Activated T-helper 2 cell treated with anti-CD3 and anti-CD28 coated beads, Interferon-gamma antibody, Interleukin-2, Interleukin-4, amounts not matched to agents 10 μg/mL and 5 μg/mL and 100 μg/mL, durations not matched to agents 14 hours and 24 hours and 36 hours (primary cell): ENCODE measurements around the gene GPR3. TPM values are rescaled to one million over a fixed set of nuclear protein-coding genes. Genes with fewer than 3 reads are reported as not detected.

Source experiments
- DNase-seq: peaks from one replicate; pipeline ENCODE4 v3.0.0; 2021; ENCODE audit warnings: low spot score
- H3K27ac Mint-ChIP-seq: one replicate; pipeline ENCODE4 v1.8.0; 2021; ENCODE audit warnings: mixed read lengths
- H3K27me3 Mint-ChIP-seq: one replicate; pipeline ENCODE4 v1.8.0; 2021; ENCODE audit warnings: low read depth, mixed read lengths
- H3K36me3 Mint-ChIP-seq: one replicate; pipeline ENCODE4 v1.8.0; 2021; ENCODE audit warnings: low read depth, mixed read lengths
- H3K4me1 Mint-ChIP-seq: one replicate; pipeline ENCODE4 v1.8.0; 2021; ENCODE audit warnings: low read depth, mixed read lengths
- H3K4me3 Mint-ChIP-seq: one replicate; pipeline ENCODE4 v1.8.0; 2021; ENCODE audit warnings: low read depth, mild to moderate bottlenecking, moderate library complexity, mixed read lengths
- H3K9me3 Mint-ChIP-seq: one replicate; pipeline ENCODE4 v1.8.0; 2021; ENCODE audit warnings: mixed read lengths
- intact Hi-C: fragments of 100-400 bp; cut with micrococcal nuclease; formaldehyde crosslinking; loops from one replicate; pipeline ENCODE4 v1.15.1; 2023
- total RNA-seq: library from RNA; stranded (reverse); gene quantifications from 2 replicates; pipeline ENCODE4 v1.2.3, GENCODE V29; 2022

GPR3 gene
- total RNA-seq, 1 donor from 2014 or later, result 3.9 TPM

GRCh38 chr1:27363766-27364695, 28.4 kb upstream of the GPR3 start:
- Mint-ChIP-seq H3K4me3 (no peak overlapping the region), H3K27me3 (no peaks in the 10 kb centered on the region), H3K36me3 (peaks cover 2% of the 10 kb centered on the region), H3K4me1 (peaks cover 30% of the 10 kb centered on the region), H3K9me3 (no peaks in the 10 kb centered on the region), H3K27ac (peak overlapping the region; percentile 39)
- intact Hi-C loops, result loop anchor here (2.0 kb wide), 1 partner anchor 21 kb away; the partner anchor contains the start of gene SYTL1
- DNase-seq, result no peak

GRCh38 chr1:27364696-27365371, 27.6 kb upstream of the GPR3 start:
- no peak for DNase-seq
- Mint-ChIP-seq H3K36me3 (peaks cover 2% of the 10 kb centered on the region), H3K4me3 (peak overlapping the region; percentile 81), H3K9me3 (no peaks in the 10 kb centered on the region), H3K4me1 (peaks cover 31% of the 10 kb centered on the region), H3K27me3 (no peaks in the 10 kb centered on the region), H3K27ac (no peak overlapping the region)
- intact Hi-C loops, result loop anchor here (1.0 to 2.0 kb wide), 3 partner anchors 8 to 27 kb away; partner anchors contain the start of genes GPR3 and SYTL1

GRCh38 chr1:27365372-27366112, 26.9 kb upstream of the GPR3 start:
- intact Hi-C loops, result loop anchor here (1.0 to 2.0 kb wide), 3 partner anchors 8 to 27 kb away; partner anchors contain the start of genes GPR3 and SYTL1
- Mint-ChIP-seq H3K4me3 (peak overlapping the region; percentile 81), H3K27me3 (no peaks in the 10 kb centered on the region), H3K9me3 (no peaks in the 10 kb centered on the region), H3K4me1 (peaks cover 28% of the 10 kb centered on the region), H3K36me3 (no peaks in the 10 kb centered on the region), H3K27ac (peak overlapping the region; percentile 83)
- DNase-seq, result peak; percentile 68

GRCh38 chr1:27366113-27366410, 26.4 kb upstream of the GPR3 start:
- peak; percentile 74 for DNase-seq
- H3K27me3 Mint-ChIP-seq, result no peaks in the 10 kb centered on the region
- peak overlapping the region; percentile 81 for H3K4me3 Mint-ChIP-seq
- no peaks in the 10 kb centered on the region for H3K36me3 Mint-ChIP-seq
- H3K4me1 Mint-ChIP-seq, result peaks cover 28% of the 10 kb centered on the region
- H3K27ac Mint-ChIP-seq, result peak overlapping the region; percentile 83
- no peaks in the 10 kb centered on the region for H3K9me3 Mint-ChIP-seq
- intact Hi-C loops, result no loop called here

GRCh38 chr1:27366411-27367159, 25.8 kb upstream of the GPR3 start, which contains the start of gene MAP3K6:
Gene MAP3K6 (minus strand): TSS chr1:27366961. CDS start chr1:27366597, 364 bp downstream.
- Mint-ChIP-seq H3K4me3 (peak within 1 kb of the TSS; percentile 81), H3K4me1 (peaks cover 28% of the 10 kb centered on the region), H3K27me3 (no peaks in the 10 kb centered on the region), H3K36me3 (no peaks in the 10 kb centered on the region), H3K27ac (peak within 1 kb of the TSS; percentile 83), H3K9me3 (no peaks in the 10 kb centered on the region)
- intact Hi-C loops, result no loop called here
- DNase-seq, result peak; percentile 42

- Mint-ChIP-seq H3K4me3 (peak overlapping the region; percentile 65), H3K27ac (peak overlapping the region; percentile 64), H3K9me3 (no peaks in the 10 kb centered on the region), H3K36me3 (no peaks in the 10 kb centered on the region), H3K4me1 (peaks cover 28% of the 10 kb centered on the region), H3K27me3 (no peaks in the 10 kb centered on the region)
- intact Hi-C loops, result no loop called here
- no peak for DNase-seq
Measured at GRCh38 chr1:27367160-27367650, 25.2 kb upstream of the GPR3 start.

GRCh38 chr1:27368869-27369582, 23.4 kb upstream of the GPR3 start:
- no peak overlapping the region for H3K4me3 Mint-ChIP-seq
- intact Hi-C loops, result no loop called here
- H3K27ac Mint-ChIP-seq, result no peak overlapping the region
- DNase-seq, result no peak
- H3K4me1 Mint-ChIP-seq, result peaks cover 28% of the 10 kb centered on the region
- H3K27me3 Mint-ChIP-seq, result no peaks in the 10 kb centered on the region
- H3K9me3 Mint-ChIP-seq, result no peaks in the 10 kb centered on the region
- H3K36me3 Mint-ChIP-seq, result no peaks in the 10 kb centered on the region

GRCh38 chr1:27372022-27372807, 20.2 kb upstream of the GPR3 start:
- no peak overlapping the region for H3K27ac Mint-ChIP-seq
- intact Hi-C loops, result no loop called here
- no peaks in the 10 kb centered on the region for H3K36me3 Mint-ChIP-seq
- H3K27me3 Mint-ChIP-seq, result no peaks in the 10 kb centered on the region
- no peak for DNase-seq
- H3K4me1 Mint-ChIP-seq, result peaks cover 15% of the 10 kb centered on the region
- no peak overlapping the region for H3K4me3 Mint-ChIP-seq
- no peaks in the 10 kb centered on the region for H3K9me3 Mint-ChIP-seq

- Mint-ChIP-seq H3K36me3 (no peaks in the 10 kb centered on the region), H3K4me1 (peaks cover 9% of the 10 kb centered on the region), H3K4me3 (no peak overlapping the region), H3K27me3 (peaks cover 1% of the 10 kb centered on the region), H3K9me3 (no peaks in the 10 kb centered on the region), H3K27ac (no peak overlapping the region)
- intact Hi-C loops, result no loop called here
- no peak for DNase-seq
Measured at GRCh38 chr1:27372808-27373690, 19.4 kb upstream of the GPR3 start.

GRCh38 chr1:27374362-27375086, 17.9 kb upstream of the GPR3 start, which contains the start of gene FCN3:
Gene FCN3 (minus strand): TSS chr1:27374824. CDS start chr1:27374818, 6 bp downstream.
- Mint-ChIP-seq H3K27ac (no peak within 1 kb of the TSS), H3K9me3 (no peaks in the 10 kb centered on the region), H3K4me3 (no peak within 1 kb of the TSS), H3K4me1 (peaks cover 3% of the 10 kb centered on the region), H3K27me3 (peaks cover 1% of the 10 kb centered on the region), H3K36me3 (no peaks in the 10 kb centered on the region)
- intact Hi-C loops, result no loop called here
- no peak for DNase-seq
